Measurements from ENCODE around the gene TUBB6. TPM values are rescaled to one million over a fixed set of nuclear protein-coding genes. Genes with fewer than 3 reads are reported as not detected.

The TUBB6 gene
- total RNA-seq, 2 experiments from 2014 or later: 13.3 to 15.6 TPM

GRCh38 chr18:12282442-12283039 is 25.5 kb upstream of the TUBB6 start:
- POLR2A ChIA-PET: no interaction called here
- Mint-ChIP-seq H3K4me3 (no peak overlapping the region), H3K27me3 (peaks cover 30% of the 10 kb centered on the region), H3K4me1 (no peaks in the 10 kb centered on the region), H3K36me3 (no peaks in the 10 kb centered on the region), H3K27ac (no peak overlapping the region), H3K9me3 (no peaks in the 10 kb centered on the region)
- DNase-seq: no peak
- ATAC-seq (ENCODE audit: low read depth): no peak

GRCh38 chr18:12283256-12283655 is 24.8 kb upstream of the TUBB6 start:
- ATAC-seq (ENCODE audit: low read depth): no peak
- H3K36me3 Mint-ChIP-seq: no peaks in the 10 kb centered on the region
- no peak for DNase-seq
- no peaks in the 10 kb centered on the region for H3K9me3 Mint-ChIP-seq
- no peak overlapping the region for H3K4me3 Mint-ChIP-seq
- POLR2A ChIA-PET: no interaction called here
- H3K27me3 Mint-ChIP-seq: peaks cover 37% of the 10 kb centered on the region
- no peaks in the 10 kb centered on the region for H3K4me1 Mint-ChIP-seq
- H3K27ac Mint-ChIP-seq: no peak overlapping the region

DNA sequence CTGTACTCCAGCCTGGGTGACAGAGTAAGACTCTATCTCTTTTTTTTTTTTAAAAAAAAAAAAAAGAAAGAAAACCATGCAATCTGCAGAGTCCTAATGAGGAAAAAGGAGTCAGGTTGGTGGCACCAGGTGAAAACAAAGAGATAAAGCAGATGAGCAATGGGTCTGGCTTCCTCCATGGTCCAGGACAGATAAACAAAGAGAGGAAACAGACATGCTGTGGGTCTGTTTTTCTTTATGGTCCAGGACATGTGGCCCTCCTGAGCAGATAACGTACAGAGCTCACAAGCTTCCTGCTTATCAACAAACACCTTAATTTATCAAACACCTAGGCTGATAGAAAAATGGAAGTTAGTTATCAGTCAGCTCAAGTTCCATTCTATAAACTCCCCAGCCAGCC is 24.4 kb upstream of the TUBB6 start:
- H3K36me3 Mint-ChIP-seq: no peaks in the 10 kb centered on the region

DNA sequence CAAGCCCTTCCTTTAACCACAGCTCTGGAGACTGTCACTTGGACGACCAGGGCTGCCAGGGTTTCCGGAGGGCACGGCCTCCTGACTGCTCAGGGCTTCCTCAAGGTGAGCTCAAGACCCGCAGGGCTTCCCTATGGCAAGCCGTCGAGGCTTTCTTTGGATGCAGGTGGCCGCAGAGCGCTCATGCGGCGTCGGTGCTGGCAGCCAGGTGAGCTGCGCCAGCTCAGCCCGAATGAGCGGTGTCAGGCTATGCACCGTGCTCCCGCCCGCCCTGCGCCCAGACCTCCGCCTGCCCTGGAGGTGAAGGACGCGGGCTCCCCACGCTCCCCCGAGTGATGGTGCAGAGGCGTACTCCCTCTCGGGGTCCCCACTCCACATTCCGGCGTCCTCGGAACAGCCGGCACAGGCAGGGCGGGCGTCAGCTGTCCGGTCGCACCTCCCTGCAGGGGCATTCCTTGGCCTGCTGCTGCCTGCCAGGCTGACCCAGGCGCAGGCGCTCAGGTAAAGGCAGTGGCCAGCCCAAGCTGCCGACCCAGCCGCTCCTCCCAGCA is 20.8 kb upstream of the TUBB6 start:
- DNase-seq (no peak), ATAC-seq (ENCODE audit: low read depth) (no peak)
- H3K36me3 Mint-ChIP-seq: no peaks in the 10 kb centered on the region
- no peak overlapping the region for H3K27ac Mint-ChIP-seq
- H3K4me3 Mint-ChIP-seq: no peak overlapping the region
- POLR2A ChIA-PET: no interaction called here
- H3K27me3 Mint-ChIP-seq: peaks cover 47% of the 10 kb centered on the region
- peaks cover 2% of the 10 kb centered on the region for H3K4me1 Mint-ChIP-seq
- no peaks in the 10 kb centered on the region for H3K9me3 Mint-ChIP-seq

More for the DNA sequence above, 24.4 kb upstream of the TUBB6 start:
- H3K9me3 Mint-ChIP-seq: no peaks in the 10 kb centered on the region
- H3K27me3 Mint-ChIP-seq: peaks cover 41% of the 10 kb centered on the region
- no peak overlapping the region for H3K27ac Mint-ChIP-seq
- peaks cover under 1% of the 10 kb centered on the region for H3K4me1 Mint-ChIP-seq
- POLR2A ChIA-PET: no interaction called here
- ATAC-seq (ENCODE audit: low read depth) (no peak), DNase-seq (no peak)
- no peak overlapping the region for H3K4me3 Mint-ChIP-seq

GRCh38 chr18:12287684-12288402 is 20.2 kb upstream of the TUBB6 start:
- Mint-ChIP-seq H3K27ac (no peak overlapping the region), H3K27me3 (peaks cover 47% of the 10 kb centered on the region), H3K4me1 (peaks cover 2% of the 10 kb centered on the region), H3K4me3 (peak overlapping the region; percentile 25), H3K36me3 (no peaks in the 10 kb centered on the region), H3K9me3 (no peaks in the 10 kb centered on the region)
- ATAC-seq (ENCODE audit: low read depth) (no peak), DNase-seq (no peak)
- POLR2A ChIA-PET: no interaction called here

GRCh38 chr18:12288403-12288755 is 19.7 kb upstream of the TUBB6 start:
- POLR2A ChIA-PET: no interaction called here
- H3K27ac Mint-ChIP-seq: no peak overlapping the region
- ATAC-seq (ENCODE audit: low read depth): no peak
- peaks cover 46% of the 10 kb centered on the region for H3K27me3 Mint-ChIP-seq
- H3K4me1 Mint-ChIP-seq: peaks cover 2% of the 10 kb centered on the region
- H3K9me3 Mint-ChIP-seq: no peaks in the 10 kb centered on the region
- no peak for DNase-seq
- no peaks in the 10 kb centered on the region for H3K36me3 Mint-ChIP-seq
- H3K4me3 Mint-ChIP-seq: no peak overlapping the region

GRCh38 chr18:12290086-12290485 is 18.0 kb upstream of the TUBB6 start:
- Mint-ChIP-seq H3K4me3 (no peak overlapping the region), H3K4me1 (peaks cover 2% of the 10 kb centered on the region), H3K27ac (no peak overlapping the region), H3K9me3 (no peaks in the 10 kb centered on the region), H3K27me3 (peaks cover 46% of the 10 kb centered on the region), H3K36me3 (no peaks in the 10 kb centered on the region)
- POLR2A ChIA-PET: no interaction called here
- ATAC-seq (ENCODE audit: low read depth) (no peak), DNase-seq (no peak)

- Mint-ChIP-seq H3K36me3 (no peaks in the 10 kb centered on the region), H3K9me3 (no peaks in the 10 kb centered on the region), H3K27ac (no peak overlapping the region), H3K27me3 (peaks cover 37% of the 10 kb centered on the region), H3K4me1 (peaks cover 2% of the 10 kb centered on the region), H3K4me3 (no peak overlapping the region)
- ATAC-seq (ENCODE audit: low read depth): no peak
- POLR2A ChIA-PET: no interaction called here
- DNase-seq: no peak
Measured at GRCh38 chr18:12291161-12291560, 16.9 kb upstream of the TUBB6 start.

DNA sequence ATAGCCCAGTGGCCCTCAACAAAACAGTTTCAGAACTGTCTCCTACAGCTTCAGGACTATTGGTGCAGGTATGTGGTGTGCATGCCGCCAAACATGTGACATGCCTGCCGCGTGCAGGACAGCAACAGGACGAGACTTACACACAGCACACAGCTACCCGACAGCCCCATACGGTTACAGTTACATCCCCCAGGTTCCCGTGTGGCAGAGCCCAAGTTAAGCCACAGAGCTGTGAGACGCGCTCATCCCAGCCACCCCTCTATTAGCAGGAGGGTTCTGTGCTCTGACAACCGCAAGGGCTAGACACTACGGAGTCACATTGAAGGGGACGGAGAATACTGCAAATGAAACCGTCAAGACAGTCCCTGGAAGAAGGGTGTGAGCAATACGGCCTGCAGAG is 16.4 kb upstream of the TUBB6 start:
- Mint-ChIP-seq H3K4me1 (peaks cover 2% of the 10 kb centered on the region), H3K27me3 (peaks cover 32% of the 10 kb centered on the region), H3K9me3 (no peaks in the 10 kb centered on the region), H3K4me3 (no peak overlapping the region), H3K36me3 (no peaks in the 10 kb centered on the region), H3K27ac (no peak overlapping the region)
- no peak for DNase-seq
- POLR2A ChIA-PET: no interaction called here
- ATAC-seq (ENCODE audit: low read depth): no peak

DNA sequence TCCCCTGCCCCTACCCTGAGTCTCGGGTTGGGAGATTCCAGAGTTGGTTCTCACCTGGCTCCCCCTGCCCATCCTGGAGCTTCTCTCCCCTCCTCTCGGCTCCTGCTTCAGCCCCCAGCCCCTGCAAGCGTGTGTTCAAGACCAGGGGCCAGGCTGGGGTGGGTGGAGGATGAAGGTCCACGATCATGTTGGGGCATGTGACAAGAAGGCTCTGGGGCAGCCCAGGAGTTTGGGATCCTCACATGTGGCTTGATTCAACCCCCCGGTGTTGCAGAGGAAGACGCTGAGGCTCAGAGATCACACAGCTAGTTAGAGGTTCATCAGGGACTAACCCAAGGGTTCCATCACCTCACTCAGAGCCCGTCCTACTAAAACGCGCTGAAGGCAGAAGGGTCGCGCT is 14.2 kb upstream of the TUBB6 start:
- Mint-ChIP-seq H3K27ac (no peak overlapping the region), H3K4me3 (no peak overlapping the region), H3K4me1 (no peaks in the 10 kb centered on the region), H3K36me3 (no peaks in the 10 kb centered on the region), H3K9me3 (peaks cover 2% of the 10 kb centered on the region), H3K27me3 (peaks cover 15% of the 10 kb centered on the region)
- DNase-seq: no peak
- ATAC-seq (ENCODE audit: low read depth): no peak
- POLR2A ChIA-PET: no interaction called here

GRCh38 chr18:12295389-12296086 is 12.5 kb upstream of the TUBB6 start:
- ATAC-seq (ENCODE audit: low read depth): no peak
- peaks cover 17% of the 10 kb centered on the region for H3K27me3 Mint-ChIP-seq
- POLR2A ChIA-PET: interaction anchor here (0.6 kb wide), 1 partner anchor 158 kb away, joined by 4 read pairs; no protein-coding TSS in a partner anchor
- H3K27ac Mint-ChIP-seq: no peak overlapping the region
- H3K9me3 Mint-ChIP-seq: peaks cover 2% of the 10 kb centered on the region
- no peaks in the 10 kb centered on the region for H3K4me1 Mint-ChIP-seq
- no peak for DNase-seq
- no peaks in the 10 kb centered on the region for H3K36me3 Mint-ChIP-seq
- H3K4me3 Mint-ChIP-seq: no peak overlapping the region

DNA sequence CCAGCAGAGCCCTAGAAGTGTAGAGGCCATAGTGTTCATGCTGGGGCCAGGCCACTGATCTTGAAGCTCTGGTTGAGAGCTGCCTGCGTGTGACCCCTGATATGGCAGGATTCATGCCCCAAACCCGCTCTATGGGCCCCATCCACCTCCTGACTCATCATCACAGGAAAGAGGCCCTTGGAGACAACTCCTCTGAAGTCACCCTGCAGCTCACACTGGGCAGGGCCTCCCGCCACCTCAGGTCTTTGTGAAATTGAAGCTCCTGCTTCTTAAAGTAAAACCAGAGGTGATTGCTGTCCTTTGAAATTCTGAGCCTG is 12.0 kb upstream of the TUBB6 start:
- Mint-ChIP-seq H3K27me3 (peaks cover 17% of the 10 kb centered on the region), H3K36me3 (no peaks in the 10 kb centered on the region), H3K27ac (no peak overlapping the region), H3K4me1 (no peaks in the 10 kb centered on the region), H3K9me3 (peaks cover 2% of the 10 kb centered on the region), H3K4me3 (no peak overlapping the region)
- ATAC-seq (ENCODE audit: low read depth): no peak
- DNase-seq: no peak
- POLR2A ChIA-PET: interaction anchor here (0.6 kb wide), 1 partner anchor 157 kb away, joined by 4 read pairs; no protein-coding TSS in a partner anchor

GRCh38 chr18:12296457-12296856 is 11.6 kb upstream of the TUBB6 start:
- H3K36me3 Mint-ChIP-seq: no peaks in the 10 kb centered on the region
- DNase-seq (no peak), ATAC-seq (ENCODE audit: low read depth) (no peak)
- no peak overlapping the region for H3K27ac Mint-ChIP-seq
- POLR2A ChIA-PET: interaction anchor here (0.6 kb wide), 1 partner anchor 157 kb away, joined by 4 read pairs; no protein-coding TSS in a partner anchor
- peaks cover 17% of the 10 kb centered on the region for H3K27me3 Mint-ChIP-seq
- H3K4me3 Mint-ChIP-seq: no peak overlapping the region
- peaks cover 2% of the 10 kb centered on the region for H3K9me3 Mint-ChIP-seq
- no peaks in the 10 kb centered on the region for H3K4me1 Mint-ChIP-seq

- ATAC-seq (ENCODE audit: low read depth) (no peak), DNase-seq (no peak)
- Mint-ChIP-seq H3K36me3 (no peaks in the 10 kb centered on the region), H3K4me1 (no peaks in the 10 kb centered on the region), H3K27ac (no peak overlapping the region), H3K9me3 (peaks cover 2% of the 10 kb centered on the region), H3K27me3 (peaks cover 15% of the 10 kb centered on the region), H3K4me3 (no peak overlapping the region)
- POLR2A ChIA-PET: no interaction called here
Measured at GRCh38 chr18:12299862-12300261, 8.2 kb upstream of the TUBB6 start.
